Upper lobe of left lung (tissue), 4 donors: ENCODE results near the gene SLC5A4.

Source experiments
- POLR2A ChIP-seq, 4 donors: fragments of 450-650 bp; IDR thresholded peaks; one replicate each; pipeline ENCODE4 v1.5.1; 2016 to 2017; ENCODE audit warnings: antibody characterized with exemption in 4 of 4, mild to moderate bottlenecking in 2 of 4
- TF ChIP-seq, protein P1 (sequence below), 6 experiments: fragments of 450-650 bp in 4 of 6; fragments of 200-600 bp in 2 of 6; sonication (generic) in 2 of 6; IDR thresholded peaks; one replicate each; pipeline ENCODE4 v1.5.1; 2016 to 2019; ENCODE audit warnings: antibody characterized with exemption in 6 of 6

DNA sequence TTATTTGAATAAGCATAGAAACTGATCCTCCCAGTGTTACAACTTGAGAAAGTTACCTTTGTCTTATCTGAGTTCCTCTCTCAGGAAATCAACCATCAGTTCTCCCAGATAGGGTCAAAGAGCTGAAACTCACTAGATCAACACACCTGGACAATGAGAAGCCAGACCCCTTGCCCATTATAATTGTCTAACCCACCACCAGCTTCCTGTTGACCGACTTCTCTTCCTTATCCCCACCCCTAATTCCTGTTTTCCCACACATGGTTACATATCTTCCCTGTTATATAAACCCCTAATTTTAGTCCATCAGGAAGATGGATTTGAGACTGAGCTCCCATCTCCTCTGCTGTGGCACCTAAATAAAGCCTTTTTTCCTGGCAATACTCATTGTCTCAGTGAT, 6.9 kb downstream of the SLC5A4 start:
- TF ChIP-seq, protein P1, sequence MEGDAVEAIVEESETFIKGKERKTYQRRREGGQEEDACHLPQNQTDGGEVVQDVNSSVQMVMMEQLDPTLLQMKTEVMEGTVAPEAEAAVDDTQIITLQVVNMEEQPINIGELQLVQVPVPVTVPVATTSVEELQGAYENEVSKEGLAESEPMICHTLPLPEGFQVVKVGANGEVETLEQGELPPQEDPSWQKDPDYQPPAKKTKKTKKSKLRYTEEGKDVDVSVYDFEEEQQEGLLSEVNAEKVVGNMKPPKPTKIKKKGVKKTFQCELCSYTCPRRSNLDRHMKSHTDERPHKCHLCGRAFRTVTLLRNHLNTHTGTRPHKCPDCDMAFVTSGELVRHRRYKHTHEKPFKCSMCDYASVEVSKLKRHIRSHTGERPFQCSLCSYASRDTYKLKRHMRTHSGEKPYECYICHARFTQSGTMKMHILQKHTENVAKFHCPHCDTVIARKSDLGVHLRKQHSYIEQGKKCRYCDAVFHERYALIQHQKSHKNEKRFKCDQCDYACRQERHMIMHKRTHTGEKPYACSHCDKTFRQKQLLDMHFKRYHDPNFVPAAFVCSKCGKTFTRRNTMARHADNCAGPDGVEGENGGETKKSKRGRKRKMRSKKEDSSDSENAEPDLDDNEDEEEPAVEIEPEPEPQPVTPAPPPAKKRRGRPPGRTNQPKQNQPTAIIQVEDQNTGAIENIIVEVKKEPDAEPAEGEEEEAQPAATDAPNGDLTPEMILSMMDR (IDR thresholded peaks at IDR 0.05), result no peak
- TF ChIP-seq POLR2A (IDR thresholded peaks at IDR 0.05), result no peak
